ENCODE measurements around the gene CFAP46.

The CFAP46 gene

GRCh38 chr10:132942101-132943057, at the start of gene CFAP46:
Gene CFAP46 (minus strand): TSS chr10:132942570. CDS start chr10:132942484, 86 bp downstream.
- no peak for DNase-seq

DNA sequence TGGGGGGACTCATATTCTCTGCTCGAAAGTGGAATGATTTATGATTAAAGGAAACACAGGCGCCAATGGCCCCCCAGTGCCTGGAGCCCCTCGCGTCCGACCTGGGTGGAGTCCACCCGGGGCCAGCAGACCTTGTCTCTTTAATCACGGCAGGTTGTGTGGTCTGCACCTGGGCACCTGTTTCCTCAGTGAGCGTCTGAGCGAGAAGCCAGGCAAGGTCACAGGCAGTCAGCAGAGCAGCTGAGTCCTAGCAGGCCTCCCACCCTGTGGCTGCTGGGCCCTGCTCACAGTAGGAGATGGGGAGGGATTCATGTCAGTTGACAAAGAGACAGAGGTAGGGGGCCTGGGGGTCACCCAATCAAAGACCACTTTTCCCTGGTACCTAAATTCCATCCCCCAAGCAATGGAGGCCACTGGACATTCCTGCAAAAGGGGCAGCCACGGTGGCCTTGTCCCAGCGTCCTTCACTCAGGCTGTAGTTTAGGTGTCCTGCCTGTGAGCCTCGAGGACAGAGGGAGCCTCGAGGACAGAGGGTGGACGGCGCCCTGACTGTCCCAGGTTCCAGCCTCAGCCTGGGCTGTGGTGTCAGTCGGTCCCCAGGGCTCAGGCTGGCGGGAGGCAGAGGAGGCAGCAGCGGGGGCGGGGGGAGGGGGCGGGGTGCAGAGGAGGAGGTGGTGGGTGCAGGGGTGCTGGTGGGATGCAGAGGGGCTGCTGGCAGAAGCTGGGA, 49.5 kb upstream of the CFAP46 start:
- no peak for DNase-seq

DNA sequence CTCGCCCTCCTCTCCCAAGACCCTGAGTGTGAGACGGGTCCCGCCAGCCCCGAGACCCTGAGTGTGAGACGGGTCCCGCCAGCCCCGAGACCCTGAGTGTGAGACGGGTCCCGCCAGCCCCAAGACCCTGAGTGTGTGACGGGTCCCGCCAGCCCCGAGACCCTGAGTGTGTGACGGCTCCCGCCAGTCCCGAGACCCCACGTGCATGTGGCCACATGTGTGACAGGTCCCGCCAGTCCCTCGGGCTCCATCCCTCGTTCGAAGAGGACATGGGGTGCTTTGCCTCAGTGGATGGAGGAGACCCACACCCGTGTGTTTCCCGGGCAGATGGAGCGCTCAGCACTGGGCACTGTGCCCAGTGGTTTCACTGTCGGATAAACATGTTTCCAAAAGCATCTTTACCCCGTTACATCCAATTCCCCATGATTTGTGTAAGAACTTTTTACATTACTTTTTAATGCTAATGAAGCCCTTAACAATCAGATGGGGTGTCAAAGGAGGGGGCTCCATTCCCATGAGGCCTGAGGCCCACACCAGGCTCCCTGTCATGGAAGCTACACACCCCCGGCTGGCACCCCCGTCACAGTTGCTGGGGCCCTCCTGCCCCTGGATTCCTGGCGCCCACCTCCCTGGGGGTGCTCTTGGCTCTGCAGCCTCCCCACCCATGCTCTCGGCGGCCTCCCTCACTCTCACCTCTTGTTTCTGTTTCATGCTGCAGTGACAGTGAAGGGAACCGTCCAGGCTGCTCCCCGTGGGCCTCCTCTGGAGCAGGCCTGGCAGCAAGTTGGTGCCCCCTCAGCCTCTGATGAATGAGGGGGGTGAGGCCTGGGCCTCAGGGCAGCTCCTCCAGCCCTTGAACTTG, 48.5 kb upstream of the CFAP46 start:
- DNase-seq, result no peak

DNA sequence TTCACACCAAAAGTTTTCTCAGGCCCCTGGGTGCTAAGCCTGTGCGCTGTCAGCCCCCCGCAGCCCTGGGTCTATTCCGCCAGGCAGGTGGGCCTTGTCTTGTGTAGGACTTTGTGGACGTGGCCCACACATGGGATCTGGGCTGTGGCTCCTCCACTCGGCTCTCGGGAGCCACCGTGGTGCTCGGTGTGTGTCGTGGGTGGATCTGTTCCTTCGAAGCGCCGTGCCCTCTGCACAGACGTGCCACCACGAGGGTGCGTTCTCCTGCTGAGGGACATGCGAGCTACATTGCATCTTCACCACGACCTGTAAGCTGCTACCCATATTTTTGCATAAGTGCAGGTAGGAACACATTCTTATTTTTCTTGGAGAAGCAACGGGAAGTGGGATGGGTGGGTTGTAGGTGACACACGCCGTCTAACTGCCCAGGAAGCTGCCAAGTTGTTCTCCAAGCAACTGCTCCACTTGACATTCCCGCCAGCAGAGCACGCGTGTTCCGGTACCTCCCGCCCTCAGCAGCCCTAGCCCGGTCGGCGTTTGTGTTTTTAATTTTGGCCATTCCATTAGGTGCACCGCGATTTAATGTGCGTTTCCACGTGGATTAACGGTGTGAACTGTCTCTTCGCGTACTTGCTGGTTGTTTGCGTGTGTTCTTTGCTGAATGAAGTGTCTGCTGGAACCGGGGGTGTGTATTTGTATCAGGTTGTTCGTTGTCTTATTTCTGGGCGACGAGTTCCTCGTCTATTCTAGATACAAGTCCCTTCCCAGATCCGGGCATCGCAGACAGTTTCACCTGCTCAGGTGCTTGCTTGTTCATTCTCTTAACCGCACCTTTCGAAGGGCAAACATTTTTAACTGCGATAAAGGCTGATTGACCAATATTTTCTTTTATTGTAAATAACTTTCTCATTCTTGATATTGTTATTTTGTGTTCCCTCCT, 47.4 kb upstream of the CFAP46 start:
- DNase-seq, result no peak

- no peak for DNase-seq
These were observed 46.6 kb upstream of the CFAP46 start for GRCh38 chr10:132988988-132989387.

DNA sequence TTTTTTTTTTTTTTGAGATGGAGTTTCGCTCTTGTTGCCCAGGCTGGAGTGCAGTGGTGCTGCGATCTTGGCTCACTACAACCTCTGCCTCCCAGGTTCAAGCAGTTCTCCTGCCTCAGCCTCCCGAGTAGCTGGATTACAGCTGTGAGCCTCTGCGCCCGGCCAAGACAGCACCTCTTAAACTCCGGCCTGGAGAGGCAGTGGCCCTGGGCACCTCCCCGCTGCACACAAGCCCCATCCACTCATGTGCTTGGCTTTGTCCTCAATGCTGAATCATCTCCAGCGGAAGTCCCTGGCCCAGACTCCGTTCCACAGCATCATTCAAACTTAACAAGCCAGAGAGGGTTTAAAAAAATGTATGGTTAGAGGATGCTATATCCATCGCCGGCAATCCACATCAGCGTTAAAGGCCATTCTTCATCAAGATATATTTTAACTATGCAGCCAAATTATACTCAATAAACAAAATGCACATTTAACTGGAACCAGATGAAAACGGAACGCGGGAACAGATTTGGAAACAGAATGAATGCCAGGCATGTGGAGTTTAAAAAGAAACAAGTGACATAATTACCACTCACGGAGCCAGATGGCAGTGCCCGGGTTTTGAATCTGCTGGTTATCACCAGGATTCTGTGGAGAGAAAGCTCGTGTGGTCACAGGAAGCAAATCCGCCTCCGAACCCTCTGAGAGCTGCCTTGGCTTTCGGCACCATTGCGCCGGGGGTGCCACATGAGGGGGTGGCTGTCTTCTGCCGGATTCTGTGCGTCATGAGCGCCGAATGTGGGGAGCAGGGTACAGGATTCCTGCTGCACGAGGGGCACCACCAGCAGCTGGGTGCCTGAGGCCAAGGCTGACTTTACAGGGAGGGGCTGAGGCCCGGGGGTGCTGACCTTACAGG, 45.6 kb upstream of the CFAP46 start:
- no peak for DNase-seq

DNA sequence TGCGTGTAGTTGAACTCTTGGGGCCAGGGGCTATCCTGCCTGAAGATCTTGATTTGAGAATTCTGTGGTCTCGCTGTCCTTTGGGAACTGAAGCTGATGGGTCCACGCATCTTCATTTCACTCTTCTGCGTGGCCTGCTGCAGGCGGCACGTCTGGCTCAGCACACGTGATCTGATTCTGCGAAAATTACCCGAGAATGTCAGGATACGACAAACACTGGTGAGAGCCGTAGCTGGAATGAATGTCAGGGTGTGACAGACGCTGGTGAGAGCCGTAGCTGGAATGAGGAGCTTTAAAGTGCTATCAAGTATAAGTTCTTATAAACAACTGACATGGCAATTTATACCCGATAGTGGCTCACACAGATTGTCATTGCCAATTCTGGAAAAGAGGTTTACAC, 44.6 kb upstream of the CFAP46 start:
- DNase-seq, result no peak

GRCh38 chr10:132986576-132986975, 44.2 kb upstream of the CFAP46 start:
- DNase-seq, result no peak

DNA sequence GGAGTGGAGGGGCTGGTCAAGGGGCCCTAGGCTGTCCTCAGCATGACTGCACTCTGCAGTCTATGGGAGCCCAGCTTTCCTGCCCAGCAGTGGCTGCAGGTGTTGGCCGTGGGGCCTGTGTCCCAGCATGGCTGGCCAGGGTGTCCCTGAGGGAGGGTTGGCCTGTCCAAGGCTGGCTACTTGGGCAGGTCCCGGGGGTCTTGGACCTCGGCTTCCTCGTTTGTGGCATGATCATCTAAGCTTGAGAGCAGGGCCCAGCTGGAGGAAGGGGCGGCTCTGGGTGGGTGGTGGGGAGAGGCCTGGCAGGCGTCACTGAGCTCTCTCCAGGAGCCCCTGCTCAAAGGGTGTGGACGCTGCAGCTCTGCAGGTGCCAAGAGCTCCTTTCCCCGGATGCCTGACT, 43.7 kb upstream of the CFAP46 start:
- no peak for DNase-seq

DNA sequence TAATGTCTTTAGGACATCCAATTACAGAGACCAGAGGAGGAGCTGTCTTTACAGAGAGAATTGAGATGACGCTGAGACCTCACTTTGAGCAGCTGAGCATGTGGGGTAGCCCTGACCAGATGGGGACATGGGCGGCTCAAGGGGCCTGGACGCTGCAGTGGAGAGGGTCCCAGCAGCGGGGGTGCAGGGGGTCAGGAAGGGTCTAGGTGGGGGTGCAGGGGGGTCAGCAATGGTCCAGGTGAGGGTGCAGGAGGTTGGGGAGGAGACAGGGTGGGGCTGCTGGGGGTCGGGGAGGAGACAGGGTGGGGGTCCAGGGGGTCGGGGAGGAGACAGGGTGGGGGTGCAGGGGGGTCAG, 43.2 kb upstream of the CFAP46 start:
- DNase-seq, result no peak

DNA sequence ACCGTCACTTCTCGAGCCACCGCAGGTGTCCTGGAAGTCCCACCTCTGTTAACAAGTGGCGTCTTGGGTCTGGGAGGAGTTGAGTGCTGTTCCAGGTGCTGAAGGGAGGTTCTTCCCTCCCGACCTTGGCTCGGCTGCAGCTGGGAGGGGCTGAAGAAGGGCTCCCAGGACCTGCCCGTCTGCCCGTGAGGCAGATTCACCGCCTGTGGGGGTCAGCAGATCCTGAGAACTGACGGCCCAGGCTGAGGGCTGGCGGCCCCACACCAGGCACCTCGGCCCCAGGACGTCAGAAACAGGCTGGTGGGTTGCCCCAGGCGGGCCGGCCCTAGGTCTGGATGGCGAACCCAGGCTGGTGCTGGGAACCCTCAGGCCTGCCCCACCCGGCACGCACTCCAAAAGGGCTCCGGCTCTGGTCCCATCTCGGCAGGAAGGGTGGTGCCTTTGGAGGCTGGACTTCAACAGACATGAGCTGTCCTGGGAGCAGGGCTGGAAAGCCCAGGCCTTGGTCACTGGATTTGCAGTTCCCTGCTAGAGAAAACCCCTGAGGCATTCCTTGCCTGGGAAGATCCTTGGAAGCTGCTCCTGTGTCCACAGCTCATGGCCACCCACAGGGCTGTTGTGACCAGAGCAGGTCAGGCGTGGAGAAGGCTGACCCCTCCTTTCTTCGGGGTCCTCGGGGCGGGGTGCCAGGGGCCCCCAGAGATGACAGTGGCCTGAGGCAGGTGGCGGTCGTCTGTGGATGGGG, 42.6 kb upstream of the CFAP46 start:
- no peak for DNase-seq

GRCh38 chr10:132984008-132984295, 41.6 kb upstream of the CFAP46 start:
- no peak for DNase-seq

- DNase-seq, result no peak
These were observed 41.1 kb upstream of the CFAP46 start for GRCh38 chr10:132983252-132984007.

DNA sequence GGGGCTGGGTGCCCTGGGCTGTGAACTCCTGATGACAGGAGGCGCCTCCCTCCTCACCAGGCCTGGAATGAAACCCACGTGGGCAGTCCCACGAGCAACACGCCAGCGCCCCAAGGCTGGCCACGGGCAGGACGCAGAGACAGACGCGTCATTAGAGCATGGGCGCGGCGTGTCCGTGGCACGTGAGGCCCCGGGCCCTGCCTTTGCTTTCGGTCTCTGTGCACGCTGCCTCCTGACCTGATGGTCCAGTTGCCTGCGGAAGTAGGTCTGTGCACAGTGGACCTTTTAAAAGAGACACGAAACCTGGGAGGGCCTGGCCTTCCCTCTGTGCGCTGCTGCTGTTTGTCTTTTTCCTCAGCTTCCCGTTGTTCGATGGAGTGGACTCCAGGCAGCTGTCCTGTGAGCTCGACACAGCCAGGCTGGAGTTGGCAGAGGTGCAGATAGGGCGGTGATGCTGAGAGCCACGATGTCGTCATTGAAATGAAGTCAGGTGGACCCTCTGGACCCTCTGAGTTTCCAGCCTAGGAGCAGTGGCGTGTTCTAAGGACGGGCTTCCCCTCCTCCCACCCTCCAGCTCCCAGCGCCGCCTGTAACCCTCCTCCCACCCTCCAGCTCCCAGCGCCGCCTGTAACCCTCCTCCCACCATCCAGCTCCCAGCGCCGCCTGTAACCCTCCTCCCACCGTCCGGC, 40.1 kb upstream of the CFAP46 start:
- no peak for DNase-seq

- DNase-seq, result no peak
These were observed 39.4 kb upstream of the CFAP46 start for GRCh38 chr10:132981746-132982145.

GRCh38 chr10:132981173-132981555, 38.8 kb upstream of the CFAP46 start:
- DNase-seq, result no peak

DNA sequence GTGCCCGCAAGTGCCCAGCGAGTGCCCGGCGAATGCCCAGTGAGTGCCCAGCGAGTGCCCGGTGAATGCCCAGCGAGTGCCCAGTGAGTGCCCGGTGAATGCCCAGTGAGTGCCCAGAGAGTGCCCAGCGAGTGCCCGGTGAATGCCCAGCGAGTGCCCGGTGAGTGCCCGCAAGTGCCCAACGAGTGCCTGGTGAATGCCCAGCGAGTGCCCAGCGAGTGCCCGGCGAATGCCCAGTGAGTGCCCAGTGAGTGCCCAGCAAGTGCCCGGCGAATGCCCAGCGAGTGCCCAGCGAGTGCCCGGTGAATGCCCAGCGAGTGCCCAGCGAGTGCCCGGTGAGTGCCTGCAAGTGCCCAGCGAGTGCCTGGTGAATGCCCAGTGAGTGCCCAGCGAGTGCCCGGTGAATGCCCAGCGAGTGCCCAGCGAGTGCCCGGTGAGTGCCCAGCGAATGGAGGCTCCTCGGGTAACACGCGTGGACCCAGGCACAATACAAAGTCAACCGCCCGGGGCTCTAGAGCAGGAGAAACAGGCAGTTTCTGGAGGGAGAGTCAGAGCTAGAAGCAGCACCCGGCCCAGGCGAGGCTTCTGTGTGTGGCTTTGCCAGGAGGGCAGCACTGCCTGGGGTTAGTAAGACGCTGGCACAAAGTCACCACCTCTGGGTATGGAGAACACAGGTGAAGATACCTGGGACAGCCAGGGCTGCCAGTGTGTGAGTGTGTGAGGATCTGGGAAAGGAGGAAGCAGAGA, 38.2 kb upstream of the CFAP46 start:
- DNase-seq, result no peak

All from NCI-H446 (cell line).